Ishikawa (cell line): ENCODE results near the gene EIPR1.

Experiments
- CEBPB ChIP-seq: IDR thresholded peaks from 2 replicates; pipeline ENCODE4 v1.6.1; 2012
- CREB1 ChIP-seq: IDR thresholded peaks from 2 replicates; pipeline ENCODE4 v1.6.1; 2012; ENCODE audit warnings: low read depth
- EGR1 ChIP-seq: IDR thresholded peaks from 2 replicates; pipeline ENCODE4 v1.6.1; 2012
- EP300 ChIP-seq: IDR thresholded peaks from 2 replicates; pipeline ENCODE4 v1.6.1; 2012; ENCODE audit warnings: borderline replicate concordance
- FOXM1 ChIP-seq: IDR thresholded peaks from 2 replicates; pipeline ENCODE4 v1.6.1; 2012; ENCODE audit warnings: low read depth, borderline replicate concordance
- MAX ChIP-seq: IDR thresholded peaks from 2 replicates; pipeline ENCODE4 v1.6.1; 2012
- NFIC ChIP-seq: IDR thresholded peaks from 2 replicates; pipeline ENCODE4 v1.6.1; 2012
- RAD21 ChIP-seq: IDR thresholded peaks from 2 replicates; pipeline ENCODE4 v1.6.1; 2012; ENCODE audit warnings: low read depth
- REST ChIP-seq: IDR thresholded peaks from 2 replicates; pipeline ENCODE4 v1.6.1; 2012; ENCODE audit warnings: low read depth, mild to moderate bottlenecking
- TAF1 ChIP-seq: IDR thresholded peaks from 2 replicates; pipeline ENCODE4 v1.6.1; 2012; ENCODE audit warnings: low read depth, mild to moderate bottlenecking
- TCF12 ChIP-seq: IDR thresholded peaks from 2 replicates; pipeline ENCODE4 v1.6.1; 2012; ENCODE audit warnings: low read depth
- TEAD4 ChIP-seq: IDR thresholded peaks from 2 replicates; pipeline ENCODE4 v1.6.1; 2012
- USF1 ChIP-seq: IDR thresholded peaks from 2 replicates; pipeline ENCODE4 v1.6.1; 2012
- YY1 ChIP-seq: IDR thresholded peaks from 2 replicates; pipeline ENCODE4 v1.6.1; 2012; ENCODE audit warnings: low read depth
- ZBTB7A ChIP-seq: IDR thresholded peaks from 2 replicates; pipeline ENCODE4 v1.6.1; 2012; ENCODE audit warnings: low read depth

Gene EIPR1

GRCh38 chr2:3420076-3420768, 42.6 kb upstream of the EIPR1 start:
- TF ChIP-seq USF1 (no peak), TCF12 (no peak), CREB1 (no peak)

- TF ChIP-seq CREB1 (no peak), EGR1 (no peak), REST (no peak), MAX (no peak), TAF1 (no peak)
These were observed 41.3 kb upstream of the EIPR1 start for GRCh38 chr2:3418766-3419404.

- TF ChIP-seq MAX, result no peak
- no peak for TF ChIP-seq TCF12
- TF ChIP-seq REST, result no peak
- TF ChIP-seq EGR1, result no peak
- no peak for TF ChIP-seq NFIC
- no peak for TF ChIP-seq EP300
- no peak for TF ChIP-seq CREB1
- TF ChIP-seq TAF1, result no peak
- no peak for TF ChIP-seq CEBPB
- no peak for TF ChIP-seq YY1
These were observed 36.7 kb upstream of the EIPR1 start for GRCh38 chr2:3414133-3414860.

- TF ChIP-seq USF1 (no peak), CEBPB (no peak), EP300 (no peak), YY1 (no peak), CREB1 (no peak), TEAD4 (no peak), ZBTB7A (no peak), TCF12 (no peak), MAX (no peak), FOXM1 (no peak), NFIC (no peak), TAF1 (no peak), RAD21 (no peak), REST (no peak)
These were observed 36.1 kb upstream of the EIPR1 start for GRCh38 chr2:3413697-3414096.
